IMR-90 (cell line): ENCODE data around the gene CLDN15.

Source experiments
- MXI1 ChIP-seq: IDR thresholded peaks from 2 replicates; pipeline ENCODE4 v1.6.1; 2012; ENCODE audit warnings: low read depth, mild to moderate bottlenecking, low read length, moderate library complexity, borderline replicate concordance
- POLR2A ChIP-seq: IDR thresholded peaks from 2 replicates; pipeline ENCODE4 v1.6.1; 2012; ENCODE audit warnings: mild to moderate bottlenecking, low read depth, low read length
- TF ChIP-seq, protein P1 (sequence below): conservative IDR thresholded peaks from 2 replicates; pipeline ENCODE4 v1.5.1; 2012; ENCODE audit warnings: mild to moderate bottlenecking, low read depth, low read length, improper control_type of control experiment

DNA sequence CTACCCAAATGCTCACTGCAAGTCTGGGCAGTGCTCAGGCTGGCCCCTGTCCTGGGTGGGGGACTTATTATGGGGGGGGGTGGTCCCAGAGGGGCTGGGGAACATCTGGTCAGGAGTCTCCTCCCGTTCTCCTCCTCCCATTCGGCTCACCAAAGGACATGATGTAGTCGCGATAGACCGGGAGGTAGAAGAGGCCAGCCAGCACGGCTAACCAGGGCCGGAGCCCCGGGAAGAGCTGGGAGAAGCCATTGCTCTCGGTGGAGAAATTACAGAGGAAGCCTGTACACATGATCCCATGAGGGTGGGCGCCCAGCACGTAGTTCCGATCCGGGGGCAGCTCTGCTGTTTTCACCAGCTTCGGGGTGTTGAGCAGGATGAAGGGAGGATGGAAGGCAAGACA is 39.1 kb downstream of the CLDN15 start:
- TF ChIP-seq, protein P1, sequence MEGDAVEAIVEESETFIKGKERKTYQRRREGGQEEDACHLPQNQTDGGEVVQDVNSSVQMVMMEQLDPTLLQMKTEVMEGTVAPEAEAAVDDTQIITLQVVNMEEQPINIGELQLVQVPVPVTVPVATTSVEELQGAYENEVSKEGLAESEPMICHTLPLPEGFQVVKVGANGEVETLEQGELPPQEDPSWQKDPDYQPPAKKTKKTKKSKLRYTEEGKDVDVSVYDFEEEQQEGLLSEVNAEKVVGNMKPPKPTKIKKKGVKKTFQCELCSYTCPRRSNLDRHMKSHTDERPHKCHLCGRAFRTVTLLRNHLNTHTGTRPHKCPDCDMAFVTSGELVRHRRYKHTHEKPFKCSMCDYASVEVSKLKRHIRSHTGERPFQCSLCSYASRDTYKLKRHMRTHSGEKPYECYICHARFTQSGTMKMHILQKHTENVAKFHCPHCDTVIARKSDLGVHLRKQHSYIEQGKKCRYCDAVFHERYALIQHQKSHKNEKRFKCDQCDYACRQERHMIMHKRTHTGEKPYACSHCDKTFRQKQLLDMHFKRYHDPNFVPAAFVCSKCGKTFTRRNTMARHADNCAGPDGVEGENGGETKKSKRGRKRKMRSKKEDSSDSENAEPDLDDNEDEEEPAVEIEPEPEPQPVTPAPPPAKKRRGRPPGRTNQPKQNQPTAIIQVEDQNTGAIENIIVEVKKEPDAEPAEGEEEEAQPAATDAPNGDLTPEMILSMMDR, result no peak
- TF ChIP-seq MXI1, result no peak
- TF ChIP-seq POLR2A, result no peak
